Measurements from ENCODE around the gene SIGLEC12. TPM values are rescaled to one million over a fixed set of nuclear protein-coding genes. Genes with fewer than 3 reads are reported as not detected.

Gene SIGLEC12
- total and polyA plus RNA-seq, 9 of the 15 experiments (the other 6 are each of a cell fraction or from before 2014, with no cell fraction given), result 0.08 to 1.3 (median 0.54) TPM

- peak; percentile 43; the same call in 1 of the 2 replicates for TF ChIP-seq ZNF644 (tag; IDR thresholded peaks at IDR 0.05; ENCODE audit: low read depth)
- no peak for TF ChIP-seq AFF4 (CRISPR knock-in tag; IDR thresholded peaks at IDR 0.05)
- TF ChIP-seq FOXA1 (IDR thresholded peaks at IDR 0.05; ENCODE audit: borderline replicate concordance), result no peak
- no peak for TF ChIP-seq GMEB1 (CRISPR knock-in tag; IDR thresholded peaks at IDR 0.05)
- no peak for TF ChIP-seq PTRF (tag; IDR thresholded peaks at IDR 0.05)
- peak; percentile 49 for TF ChIP-seq NEUROD1 (IDR thresholded peaks at IDR 0.05; ENCODE audit: borderline replicate concordance, low read depth, low read length, partially characterized antibody)
- peak; percentile 44; the same call in 1 of the 2 replicates for TF ChIP-seq USF1 (CRISPR knock-in tag; IDR thresholded peaks at IDR 0.05)
- no peak for TF ChIP-seq PBX2 (CRISPR knock-in tag; IDR thresholded peaks at IDR 0.05; ENCODE audit: low read depth)
- peak; percentile 47; the same call in 1 of the 2 replicates for TF ChIP-seq PBX2 (tag; conservative IDR thresholded peaks at IDR 0.05; ENCODE audit: low read depth)
- no peak for TF ChIP-seq MAFG (tag; conservative IDR thresholded peaks at IDR 0.05)
- 0 out of 2 replicates have a peak, but pooled peaks have one; percentile 33 for TF ChIP-seq ZNF41 (CRISPR knock-in tag; conservative IDR thresholded peaks at IDR 0.05)
- no peak for TF ChIP-seq SRSF7 (optimal IDR thresholded peaks at IDR 0.05; ENCODE audit: low read depth, low read length)
- TF ChIP-seq ZNF584 (CRISPR knock-in tag; IDR thresholded peaks at IDR 0.05; ENCODE audit: low read depth), result no peak
- no peak for TF ChIP-seq ETV5 (CRISPR knock-in tag; IDR thresholded peaks at IDR 0.05; ENCODE audit: low read depth)
- TF ChIP-seq MCM2 (IDR thresholded peaks at IDR 0.05; ENCODE audit: low read depth), result no peak
- no peak for TF ChIP-seq SP1 (CRISPR knock-in tag; IDR thresholded peaks at IDR 0.05)
Measured at GRCh38 chr19:51441410-51442390, 59.9 kb downstream of the SIGLEC12 start (continued).

Data from K562 (cell line).